ENCODE measurements around the gene SUPV3L1.

- TF ChIP-seq EZH2 (IDR thresholded peaks at IDR 0.05; ENCODE audit: low read length, unreplicated experiment), result no peak
- TF ChIP-seq, protein P1, sequence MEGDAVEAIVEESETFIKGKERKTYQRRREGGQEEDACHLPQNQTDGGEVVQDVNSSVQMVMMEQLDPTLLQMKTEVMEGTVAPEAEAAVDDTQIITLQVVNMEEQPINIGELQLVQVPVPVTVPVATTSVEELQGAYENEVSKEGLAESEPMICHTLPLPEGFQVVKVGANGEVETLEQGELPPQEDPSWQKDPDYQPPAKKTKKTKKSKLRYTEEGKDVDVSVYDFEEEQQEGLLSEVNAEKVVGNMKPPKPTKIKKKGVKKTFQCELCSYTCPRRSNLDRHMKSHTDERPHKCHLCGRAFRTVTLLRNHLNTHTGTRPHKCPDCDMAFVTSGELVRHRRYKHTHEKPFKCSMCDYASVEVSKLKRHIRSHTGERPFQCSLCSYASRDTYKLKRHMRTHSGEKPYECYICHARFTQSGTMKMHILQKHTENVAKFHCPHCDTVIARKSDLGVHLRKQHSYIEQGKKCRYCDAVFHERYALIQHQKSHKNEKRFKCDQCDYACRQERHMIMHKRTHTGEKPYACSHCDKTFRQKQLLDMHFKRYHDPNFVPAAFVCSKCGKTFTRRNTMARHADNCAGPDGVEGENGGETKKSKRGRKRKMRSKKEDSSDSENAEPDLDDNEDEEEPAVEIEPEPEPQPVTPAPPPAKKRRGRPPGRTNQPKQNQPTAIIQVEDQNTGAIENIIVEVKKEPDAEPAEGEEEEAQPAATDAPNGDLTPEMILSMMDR (conservative IDR thresholded peaks at IDR 0.05; ENCODE audit: low read depth, low read length), result peak; percentile 96
Observed at GRCh38 chr10:69222157-69223027, 42.4 kb downstream of the SUPV3L1 start.

All from PC-3 (cell line).